HG03095 (cell line): ENCODE measurements around the gene PDCD2L.
"Not testable (repeated sequence)": the region's sequence is repeated elsewhere in the genome, so short reads cannot be mapped to it uniquely, and the experiment has no call there.

Experiments used
- ATAC-seq: cut with Tn5 transposase; IDR thresholded peaks from one replicate; pipeline ENCODE4 v1.9.1; 2021; ENCODE audit warnings: moderate library complexity; ENCODE audit not compliant: unreplicated experiment

Gene PDCD2L

GRCh38 chr19:34409189-34410164 is 5.3 kb downstream of the PDCD2L start:
- ATAC-seq = no peak

GRCh38 chr19:34411216-34411615 is 7.0 kb downstream of the PDCD2L start:
- ATAC-seq = no peak

GRCh38 chr19:34416021-34416545 is 11.9 kb downstream of the PDCD2L start:
- ATAC-seq = no peak

GRCh38 chr19:34418300-34418699 is 14.1 kb downstream of the PDCD2L start:
- no peak for ATAC-seq

DNA sequence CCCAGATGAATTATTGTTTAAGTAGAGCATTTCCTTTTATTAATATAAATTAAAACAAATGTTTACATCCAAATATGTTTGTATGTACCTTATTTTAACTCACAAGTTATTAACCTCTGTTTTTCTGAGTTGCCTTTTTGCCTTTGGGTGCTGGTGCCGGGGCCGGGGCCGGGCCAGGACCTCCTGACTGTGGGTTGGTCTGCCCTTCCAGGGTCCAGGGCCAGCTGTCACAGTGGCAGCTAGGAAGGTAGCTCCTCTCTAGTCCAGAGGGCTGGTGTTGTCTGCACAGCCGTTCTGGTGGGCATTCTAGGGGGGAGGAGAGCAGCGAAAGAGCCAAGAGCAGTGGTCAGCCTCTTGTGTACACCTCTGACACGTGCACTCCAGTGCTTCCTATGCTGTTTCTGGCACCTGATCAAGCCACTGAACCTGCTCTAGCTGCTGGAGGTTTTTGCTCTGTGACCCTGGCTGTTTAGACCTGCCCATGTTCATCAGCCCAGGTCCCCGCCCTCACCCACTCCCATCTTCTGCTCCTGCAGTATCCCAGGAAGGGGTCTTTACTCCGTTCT is 22.0 kb downstream of the PDCD2L start:
- ATAC-seq = no peak

DNA sequence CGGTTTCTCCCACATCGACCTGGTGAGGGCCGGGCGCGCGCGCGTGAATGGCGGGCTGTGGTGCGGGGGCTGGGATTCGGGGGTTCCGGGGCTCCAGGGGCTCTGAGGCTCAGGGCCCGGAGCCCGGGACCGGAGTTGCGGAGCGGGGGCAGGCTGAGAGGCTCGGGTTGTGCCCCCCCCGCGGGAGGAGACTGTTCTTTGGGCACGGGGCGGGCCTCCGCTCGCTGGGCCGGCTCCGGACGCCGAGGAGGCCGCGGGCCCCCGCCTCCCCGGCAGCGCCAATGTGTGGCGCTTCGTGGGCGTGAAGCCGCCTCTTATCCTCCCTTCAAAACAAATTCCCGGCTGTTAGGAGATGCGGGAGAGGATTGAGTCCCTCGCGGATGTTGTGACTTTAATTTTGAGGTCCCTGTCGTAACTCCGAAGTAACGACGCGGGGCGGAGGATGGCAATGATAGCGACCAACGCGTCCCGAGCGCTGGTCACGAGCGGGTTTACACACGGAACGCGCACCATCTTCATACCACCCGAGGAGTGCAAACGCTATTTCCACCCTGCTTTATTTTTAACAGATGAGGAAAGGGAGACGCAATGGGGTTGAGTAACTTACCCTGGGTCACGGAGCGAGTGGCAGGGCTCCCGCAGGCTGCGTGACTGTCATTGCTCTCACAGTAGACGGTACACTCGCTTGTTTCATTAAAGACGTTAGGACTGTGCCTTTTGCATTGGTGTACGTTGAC is 24.5 kb downstream of the PDCD2L start:
- ATAC-seq = peak; percentile 47

- ATAC-seq = no peak
Observed at GRCh38 chr19:34429553-34429952, 25.4 kb downstream of the PDCD2L start.

GRCh38 chr19:34430738-34431625 is 26.8 kb downstream of the PDCD2L start:
- ATAC-seq = no peak

- no peak for ATAC-seq
Observed at GRCh38 chr19:34431681-34432402, 27.6 kb downstream of the PDCD2L start.

DNA sequence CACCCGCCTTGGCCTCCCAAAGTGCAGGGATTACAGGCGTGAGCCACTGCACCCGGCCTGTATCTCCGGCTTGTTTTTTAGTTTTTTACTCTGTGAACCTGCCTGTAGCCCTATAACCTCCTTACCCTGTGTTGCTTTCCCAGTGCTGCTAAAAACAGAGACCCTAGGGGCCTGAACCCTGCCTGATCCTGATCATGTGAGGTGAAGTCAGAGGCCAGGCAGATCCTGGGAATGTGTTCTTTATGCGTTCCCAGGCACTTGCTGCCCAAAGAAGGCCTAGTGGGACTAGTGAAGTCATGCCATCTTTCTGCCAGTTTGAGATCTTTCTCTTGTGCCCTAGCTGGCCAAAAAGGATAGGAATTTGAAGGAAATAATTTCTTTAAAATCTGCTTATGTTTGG is 28.6 kb downstream of the PDCD2L start:
- no peak for ATAC-seq

GRCh38 chr19:34436716-34437115 is 32.5 kb downstream of the PDCD2L start:
- no peak for ATAC-seq

DNA sequence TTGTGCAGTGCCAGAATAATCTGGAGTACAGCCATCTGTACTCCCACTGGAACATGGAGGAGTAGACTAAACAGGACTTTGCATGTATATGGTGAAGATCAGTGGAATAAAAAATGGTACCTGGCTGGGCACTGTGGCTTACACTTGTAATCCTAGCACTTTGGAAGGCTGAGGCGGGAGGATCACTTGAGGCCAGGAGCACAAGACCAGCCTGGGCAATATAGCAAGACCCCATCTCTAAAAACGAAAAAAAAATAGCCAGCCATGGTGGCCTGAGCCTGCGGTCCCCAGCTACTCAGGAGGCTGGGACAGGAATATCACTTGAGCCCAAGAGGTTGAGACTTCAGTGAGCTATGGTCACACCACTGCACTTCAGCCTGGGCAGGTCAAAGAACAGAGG is 44.0 kb downstream of the PDCD2L start:
- no peak for ATAC-seq

DNA sequence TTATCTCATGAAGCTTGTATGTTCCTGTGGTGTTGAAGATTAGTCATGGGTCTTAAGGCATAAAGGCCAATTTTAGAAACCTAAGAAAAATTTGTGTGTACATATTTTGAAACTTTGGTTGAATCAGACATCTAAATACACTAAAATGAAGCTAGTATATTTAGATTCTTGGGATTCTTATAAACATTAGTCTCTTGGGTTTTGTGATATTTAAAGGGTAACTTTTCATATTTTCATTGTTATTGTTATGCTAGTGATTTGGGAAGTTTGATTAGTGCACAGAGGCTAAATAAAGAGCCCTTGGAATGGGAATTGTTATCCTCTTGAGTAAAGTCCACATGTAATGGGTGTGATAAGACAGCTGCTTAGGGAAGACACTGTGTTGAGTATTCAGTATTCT is 48.5 kb downstream of the PDCD2L start:
- ATAC-seq = no peak

DNA sequence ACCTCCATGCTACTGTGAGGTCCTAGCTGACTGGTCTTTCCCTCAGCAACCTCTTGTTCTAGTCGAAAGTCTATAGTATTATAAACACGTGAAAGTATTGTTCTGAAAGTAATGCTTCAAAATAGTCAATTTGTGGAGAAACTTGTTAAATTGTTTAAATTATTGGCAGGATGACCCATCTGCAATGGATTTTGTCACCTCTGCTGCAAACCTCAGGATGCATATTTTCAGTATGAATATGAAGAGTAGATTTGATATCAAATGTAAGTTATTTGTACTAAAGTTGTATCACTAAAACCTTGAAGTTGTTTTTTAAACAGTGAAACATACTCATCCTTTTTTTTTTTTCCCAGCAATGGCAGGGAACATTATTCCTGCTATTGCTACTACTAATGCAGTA is 49.9 kb downstream of the PDCD2L start:
- no peak for ATAC-seq

DNA sequence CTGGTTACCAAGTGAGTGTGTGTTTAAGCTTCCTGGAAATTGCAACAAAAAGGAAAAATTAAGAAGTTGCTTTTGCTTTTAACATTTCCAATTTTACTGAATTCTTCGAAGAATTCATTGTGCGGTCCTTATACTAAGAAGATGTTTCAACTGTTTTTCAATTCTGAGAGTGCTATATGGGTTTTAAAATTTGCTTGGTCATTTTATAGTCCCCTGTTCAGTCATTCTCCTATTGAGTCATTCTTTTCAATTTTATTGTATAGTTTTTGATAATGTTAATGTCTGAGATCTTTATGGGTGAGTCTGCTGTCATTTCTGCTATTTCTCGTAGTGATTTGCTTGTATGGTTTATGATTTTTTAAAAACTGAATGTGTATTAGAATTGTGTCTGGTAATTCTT is 50.5 kb downstream of the PDCD2L start:
- no peak for ATAC-seq

DNA sequence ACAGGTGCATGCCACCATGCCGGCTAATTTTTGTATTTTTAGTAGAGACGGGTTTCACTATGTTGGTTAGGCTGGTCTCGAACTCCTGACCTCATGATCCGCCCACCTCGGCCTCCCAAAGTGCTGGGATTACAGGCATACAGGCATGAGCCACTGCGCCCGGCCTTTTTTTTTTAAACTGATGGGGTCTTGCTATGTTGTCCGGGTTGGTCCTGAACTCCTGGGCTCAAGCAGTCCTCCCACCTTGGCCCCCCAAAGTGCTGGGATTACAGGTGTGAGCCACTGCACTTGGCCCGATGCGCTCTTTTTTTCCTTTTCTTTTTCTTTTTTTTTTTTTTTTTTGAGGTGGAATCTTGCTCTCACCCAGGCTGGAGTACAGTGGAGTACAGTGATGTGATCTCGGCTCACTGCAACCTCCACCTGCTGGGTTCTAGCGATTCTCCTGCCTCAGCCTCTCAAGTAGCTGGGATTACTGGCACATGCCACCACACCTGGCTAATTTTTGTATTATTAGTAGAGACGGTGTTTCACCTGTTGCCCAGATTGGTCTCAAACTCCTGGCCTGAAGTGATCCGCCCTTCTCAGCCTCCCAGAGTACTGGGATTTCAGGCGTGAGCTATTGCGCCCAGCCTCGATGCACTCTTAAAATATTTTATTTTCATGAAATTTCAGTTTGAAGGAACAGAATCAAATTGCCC is 51.7 kb downstream of the PDCD2L start:
- not testable (repeated sequence) for ATAC-seq

DNA sequence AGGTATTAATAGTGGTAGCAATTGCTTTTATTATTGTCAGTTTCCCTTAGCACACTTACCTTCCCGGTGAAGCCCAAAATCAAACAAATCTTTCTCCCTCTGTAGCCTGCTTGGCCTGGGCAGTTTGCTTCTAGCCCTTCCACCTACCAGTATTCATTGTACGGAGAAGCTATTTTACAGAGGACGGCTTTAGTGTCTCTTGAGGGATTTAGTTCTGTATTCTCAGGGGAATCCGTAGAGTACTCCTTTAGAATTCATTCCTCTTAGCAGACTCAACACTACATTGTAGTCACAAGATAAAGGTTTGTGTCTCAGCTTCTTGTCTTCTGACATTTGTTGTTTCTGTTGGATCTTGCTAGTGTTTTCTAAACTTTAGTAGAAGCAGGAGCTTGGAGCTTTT is 53.2 kb downstream of the PDCD2L start:
- ATAC-seq = no peak

GRCh38 chr19:34458677-34459076 is 54.5 kb downstream of the PDCD2L start:
- ATAC-seq = no peak

DNA sequence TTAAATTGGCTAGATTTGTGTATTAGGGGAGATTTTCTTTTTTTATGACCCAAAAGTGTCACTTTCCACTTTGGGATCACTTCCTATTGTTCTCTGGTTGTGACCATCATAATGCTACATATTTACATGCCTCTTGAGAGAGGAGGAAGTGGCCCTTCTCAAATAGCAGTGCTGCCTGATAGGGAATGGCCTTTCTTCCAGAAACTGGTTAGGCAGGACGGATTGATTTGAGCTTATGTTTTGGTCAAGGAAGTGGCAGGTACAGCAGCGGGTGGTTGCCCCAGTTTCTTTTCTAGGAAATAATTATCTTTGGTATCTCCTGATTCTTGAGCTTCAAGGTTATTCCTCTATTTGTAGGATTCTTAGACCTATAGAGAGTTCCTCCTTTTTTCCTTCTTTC is 55.4 kb downstream of the PDCD2L start:
- ATAC-seq = no peak
